ENCODE results near the gene BBS7.

GRCh38 chr4:121777625-121778024, 92.6 kb downstream of the BBS7 start:
- no peak for TF ChIP-seq SMC3 (IDR thresholded peaks at IDR 0.05)
- TF ChIP-seq KDM1A (IDR thresholded peaks at IDR 0.05; ENCODE audit: low read depth), result no peak
- no peak for TF ChIP-seq POLR2A (IDR thresholded peaks at IDR 0.05; ENCODE audit: low read length)
- TF ChIP-seq RFX5 (IDR thresholded peaks at IDR 0.05), result no peak
- TF ChIP-seq, protein P1, sequence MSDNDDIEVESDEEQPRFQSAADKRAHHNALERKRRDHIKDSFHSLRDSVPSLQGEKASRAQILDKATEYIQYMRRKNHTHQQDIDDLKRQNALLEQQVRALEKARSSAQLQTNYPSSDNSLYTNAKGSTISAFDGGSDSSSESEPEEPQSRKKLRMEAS (IDR thresholded peaks at IDR 0.05), result no peak
- no peak for TF ChIP-seq CTCF (IDR thresholded peaks at IDR 0.05)
- no peak for TF ChIP-seq HDAC2 (IDR thresholded peaks at IDR 0.05)
- TF ChIP-seq EP300 (IDR thresholded peaks at IDR 0.05), result no peak
